Hindlimb muscle (tissue), 1 donor: ENCODE data around the gene PIBF1. TPM values are rescaled to one million over a fixed set of nuclear protein-coding genes. Genes with fewer than 3 reads are reported as not detected.
A peak's percentile ranks its signal among the peaks of the same experiment; 100 is the strongest.
"Not testable (repeated sequence)": the region's sequence is repeated elsewhere in the genome, so short reads cannot be mapped to it uniquely, and the experiment has no call there.

Experiments used
- DNase-seq: peaks from one replicate; pipeline ENCODE4 v3.0.0-alpha.2; 2013
- polyA plus RNA-seq: library from polyadenylated mRNA; unstranded; fragments of 120-200 nt; gene quantifications from one replicate; pipeline ENCODE4 v1.2.1, GENCODE V29; 2013; ENCODE audit not compliant: insufficient read length

The PIBF1 gene, protein sequence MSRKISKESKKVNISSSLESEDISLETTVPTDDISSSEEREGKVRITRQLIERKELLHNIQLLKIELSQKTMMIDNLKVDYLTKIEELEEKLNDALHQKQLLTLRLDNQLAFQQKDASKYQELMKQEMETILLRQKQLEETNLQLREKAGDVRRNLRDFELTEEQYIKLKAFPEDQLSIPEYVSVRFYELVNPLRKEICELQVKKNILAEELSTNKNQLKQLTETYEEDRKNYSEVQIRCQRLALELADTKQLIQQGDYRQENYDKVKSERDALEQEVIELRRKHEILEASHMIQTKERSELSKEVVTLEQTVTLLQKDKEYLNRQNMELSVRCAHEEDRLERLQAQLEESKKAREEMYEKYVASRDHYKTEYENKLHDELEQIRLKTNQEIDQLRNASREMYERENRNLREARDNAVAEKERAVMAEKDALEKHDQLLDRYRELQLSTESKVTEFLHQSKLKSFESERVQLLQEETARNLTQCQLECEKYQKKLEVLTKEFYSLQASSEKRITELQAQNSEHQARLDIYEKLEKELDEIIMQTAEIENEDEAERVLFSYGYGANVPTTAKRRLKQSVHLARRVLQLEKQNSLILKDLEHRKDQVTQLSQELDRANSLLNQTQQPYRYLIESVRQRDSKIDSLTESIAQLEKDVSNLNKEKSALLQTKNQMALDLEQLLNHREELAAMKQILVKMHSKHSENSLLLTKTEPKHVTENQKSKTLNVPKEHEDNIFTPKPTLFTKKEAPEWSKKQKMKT
- 19.1 TPM for polyA plus RNA-seq

DNA sequence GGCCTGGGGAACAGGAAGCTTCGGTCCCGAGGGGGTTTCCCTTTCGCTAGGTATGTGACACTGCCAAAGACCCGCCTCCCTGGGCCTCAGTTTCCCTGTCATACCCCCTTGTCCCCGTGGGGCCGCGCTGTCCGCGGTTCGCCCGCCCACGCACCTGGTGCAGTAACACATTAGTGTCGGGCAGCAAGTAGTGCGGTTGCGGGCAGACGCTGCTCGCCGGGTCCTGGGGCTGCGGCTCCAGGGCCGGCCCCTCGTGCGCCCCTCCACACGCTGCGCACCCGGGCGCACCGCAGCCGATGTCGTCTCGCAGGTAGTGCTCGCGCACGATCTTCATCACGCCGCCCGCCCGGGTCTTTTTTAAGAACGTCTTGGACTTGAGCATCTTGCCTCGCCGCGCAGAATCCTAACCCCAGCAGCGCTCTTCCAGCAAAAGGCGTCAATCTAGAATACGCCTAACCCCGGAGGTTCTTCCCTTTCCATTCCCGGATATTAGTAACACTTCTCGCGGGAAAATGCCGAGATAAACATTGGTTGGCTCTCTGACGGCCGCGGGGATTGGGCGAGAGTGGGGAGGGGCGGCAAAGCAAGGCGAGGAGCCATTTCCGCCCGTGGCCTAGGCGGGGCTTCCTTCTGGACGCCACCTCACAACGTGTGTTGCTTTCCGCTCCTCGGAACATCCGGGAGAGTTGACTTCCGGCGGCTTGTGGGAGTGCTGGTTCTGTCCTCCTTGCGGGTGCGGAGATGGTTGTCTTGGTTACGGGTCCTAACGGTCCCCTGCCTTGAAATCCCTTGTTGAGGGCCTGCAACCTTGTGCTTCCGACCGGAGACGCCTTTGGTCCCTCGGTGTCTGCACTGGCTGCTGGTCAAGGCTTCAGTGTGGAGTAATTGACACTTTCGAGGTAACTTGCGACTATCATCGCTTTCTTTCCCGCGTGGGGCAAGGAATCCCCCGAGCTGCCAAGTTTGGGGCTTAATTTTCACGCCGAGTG, at the start of gene PIBF1, which contains the start of gene DIS3:
PIBF1 (plus strand) TSS at position 683 of the 989 bp plus-strand sequence. CDS start 1,337 bp downstream, outside the sequence.
DIS3 (minus strand) TSS at position 450 of the 989 bp plus-strand sequence; CDS start at position 382, 68 bp downstream.
- peak; percentile 98 for DNase-seq

DNA sequence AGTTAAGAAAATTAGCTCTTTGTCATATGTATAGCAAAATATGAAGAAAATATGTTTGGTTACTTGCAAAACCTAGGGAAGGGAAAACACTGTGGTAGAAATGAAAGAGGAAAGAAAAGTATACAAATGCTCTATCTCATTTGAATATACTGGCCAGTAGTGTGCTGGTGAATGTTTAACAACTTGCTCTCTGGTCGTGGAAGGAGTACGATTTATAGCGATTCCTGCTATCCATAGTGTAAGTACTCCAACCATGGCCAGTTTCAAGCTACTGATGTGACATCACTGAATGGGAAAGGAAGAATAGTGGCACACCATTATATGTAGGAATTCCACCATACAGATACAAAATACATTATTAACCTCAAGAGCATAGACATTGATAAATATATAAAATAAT, 44.9 kb upstream of the PIBF1 start:
- DNase-seq: no peak

- no peak for DNase-seq
These were observed 41.9 kb upstream of the PIBF1 start for GRCh38 chr13:72740015-72740414.

DNA sequence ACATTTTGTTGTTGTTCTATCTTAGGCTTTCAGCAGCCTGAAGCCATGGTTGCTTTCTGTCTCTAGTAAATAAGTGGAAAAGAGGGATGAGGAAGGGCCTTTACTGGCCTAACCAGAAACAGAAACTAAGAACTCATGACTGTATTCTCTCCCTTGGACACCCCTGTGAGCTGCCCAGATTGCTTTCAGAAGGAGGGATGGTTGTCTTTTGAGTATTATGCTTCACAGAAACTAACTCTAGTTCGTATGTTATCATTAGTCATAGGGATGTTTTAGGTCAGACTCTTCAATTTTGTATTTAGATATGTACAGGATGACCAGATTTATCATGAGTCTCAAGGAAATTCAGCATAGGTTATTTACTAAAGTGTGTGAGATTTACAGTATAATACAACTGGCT, 36.7 kb upstream of the PIBF1 start:
- no peak for DNase-seq

DNA sequence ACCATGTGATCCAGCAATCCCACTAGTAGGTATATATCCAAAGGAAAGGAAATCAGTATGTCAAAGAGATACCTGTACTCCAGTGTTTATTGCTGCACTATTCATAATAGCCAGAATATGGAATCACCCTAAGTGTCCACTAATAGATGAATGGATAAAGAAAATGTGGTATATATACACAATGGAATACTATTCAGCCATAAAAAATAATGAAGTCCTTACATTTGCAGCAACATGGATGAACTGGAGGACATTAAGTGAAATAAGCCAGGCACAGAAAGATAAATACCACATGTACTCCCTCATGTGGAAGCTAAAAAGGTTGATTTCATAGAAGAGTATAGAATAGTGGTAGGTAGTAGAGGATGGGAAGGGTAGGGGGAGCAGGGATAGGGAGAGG, 30.7 kb upstream of the PIBF1 start:
- no peak for DNase-seq

DNA sequence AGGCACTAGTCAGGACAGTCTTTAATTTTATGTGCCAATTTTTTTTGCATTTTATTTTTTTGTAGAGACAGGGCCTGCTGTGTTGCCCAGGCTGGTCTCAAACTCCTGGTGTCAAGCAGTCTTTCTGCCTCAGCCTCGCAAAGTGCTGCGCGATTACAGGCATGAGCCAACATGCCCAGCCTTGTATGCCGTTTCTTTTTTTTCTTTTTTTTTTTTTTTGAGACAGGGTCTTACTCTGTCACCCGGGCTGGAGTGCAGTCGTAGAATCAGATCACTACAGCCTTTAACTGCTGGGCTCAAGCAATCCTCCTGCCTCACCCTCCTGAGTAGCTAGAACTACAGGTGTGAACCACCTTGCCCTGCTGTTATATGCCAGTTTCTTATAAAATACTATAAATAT, 27.8 kb upstream of the PIBF1 start:
- no peak for DNase-seq

DNA sequence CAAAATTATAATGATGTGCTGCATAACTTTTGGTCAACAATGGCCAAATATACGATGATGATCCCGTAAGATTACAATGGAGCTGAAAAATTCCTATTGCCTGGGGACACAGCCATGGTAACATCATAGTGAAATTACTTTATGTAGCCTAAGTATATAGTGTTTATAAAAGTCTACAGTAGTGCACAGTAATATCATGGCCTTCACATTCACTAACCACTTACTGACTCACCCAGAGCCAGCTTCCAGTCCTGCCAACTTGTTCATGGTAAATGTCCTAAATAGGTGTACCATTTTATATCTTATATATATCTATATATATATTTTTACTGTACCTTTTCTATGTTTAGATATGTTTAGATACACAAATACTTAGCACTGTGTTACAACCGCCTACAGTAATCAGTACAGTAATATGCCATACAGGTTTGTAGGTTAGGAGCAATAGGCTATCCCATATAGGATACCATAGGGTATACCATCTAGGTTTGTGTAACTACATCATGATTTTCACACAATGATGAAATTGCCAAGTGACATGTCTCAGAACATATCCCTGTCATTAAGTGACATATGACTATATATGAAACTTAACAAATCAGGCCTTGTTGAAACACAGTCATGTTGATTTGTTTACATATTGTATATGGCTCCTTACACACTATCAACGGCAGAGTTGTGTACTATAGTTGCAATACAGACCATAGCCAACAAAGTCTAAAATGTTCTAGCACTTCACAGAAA, 24.0 kb upstream of the PIBF1 start:
- no peak for DNase-seq

GRCh38 chr13:72760189-72760588, 21.7 kb upstream of the PIBF1 start:
- no peak for DNase-seq

- DNase-seq: peak; percentile 14
These were observed 18.5 kb upstream of the PIBF1 start for GRCh38 chr13:72763411-72763810.

DNA sequence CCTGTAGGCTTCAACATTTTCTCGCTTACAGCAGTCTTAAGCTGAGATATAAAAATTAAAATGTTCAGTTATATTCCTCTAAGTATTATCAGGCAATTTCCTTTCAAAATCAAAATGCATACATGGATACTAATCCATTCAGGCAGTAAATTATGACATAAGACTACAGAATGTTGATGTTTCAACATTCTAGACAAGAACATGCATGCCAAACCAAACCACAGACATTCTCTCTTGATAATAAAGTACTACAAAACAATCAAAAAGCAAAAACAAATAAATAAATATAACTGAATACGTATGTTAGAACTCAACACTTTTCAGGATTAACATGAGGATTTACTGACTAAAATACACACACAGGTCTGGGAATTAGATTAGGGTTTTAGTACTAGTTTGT, 7.9 kb upstream of the PIBF1 start:
- DNase-seq: no peak

DNA sequence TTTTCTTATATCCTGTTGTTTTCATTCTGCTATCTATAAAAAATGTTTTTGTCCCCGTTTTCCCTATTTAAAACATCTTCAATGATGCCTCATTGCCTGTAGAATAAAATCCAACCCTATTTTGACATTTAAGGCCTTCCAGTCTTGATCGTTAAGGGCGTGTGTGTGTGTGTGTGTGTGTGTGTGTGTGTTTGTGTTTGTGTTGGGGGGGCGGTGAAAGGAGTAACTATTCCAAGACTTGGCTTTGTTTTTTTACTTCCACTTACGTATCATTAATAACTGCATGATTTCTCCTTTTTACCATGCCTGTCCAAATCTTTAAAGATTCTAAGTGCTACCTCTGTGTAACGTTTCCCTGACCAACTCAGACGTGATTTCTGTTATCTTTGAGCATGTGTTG, 784 bp downstream of the PIBF1 start:
- DNase-seq: peak; percentile 12

DNA sequence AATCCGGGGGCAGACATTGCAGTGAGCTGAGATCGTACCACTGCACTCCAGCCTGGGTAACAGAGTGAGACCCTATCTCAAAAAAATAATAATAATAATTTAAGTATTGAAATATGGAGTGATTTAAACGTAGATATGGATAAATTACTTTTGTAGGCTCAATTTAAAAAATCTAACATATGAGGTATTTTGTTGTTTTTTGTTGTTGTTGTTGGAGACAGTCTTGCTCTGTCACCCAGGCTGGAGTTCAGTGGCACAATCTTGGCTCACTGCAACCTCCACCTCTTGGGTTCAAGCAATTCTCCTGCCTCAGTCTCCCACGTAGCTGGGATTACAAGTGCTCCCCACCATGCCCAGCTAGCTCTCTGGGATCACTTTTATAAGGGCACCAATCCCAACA, 2.7 kb downstream of the PIBF1 start:
- not testable (repeated sequence) for DNase-seq

- DNase-seq: no peak
These were observed 6.9 kb downstream of the PIBF1 start for GRCh38 chr13:72788831-72789230.

DNA sequence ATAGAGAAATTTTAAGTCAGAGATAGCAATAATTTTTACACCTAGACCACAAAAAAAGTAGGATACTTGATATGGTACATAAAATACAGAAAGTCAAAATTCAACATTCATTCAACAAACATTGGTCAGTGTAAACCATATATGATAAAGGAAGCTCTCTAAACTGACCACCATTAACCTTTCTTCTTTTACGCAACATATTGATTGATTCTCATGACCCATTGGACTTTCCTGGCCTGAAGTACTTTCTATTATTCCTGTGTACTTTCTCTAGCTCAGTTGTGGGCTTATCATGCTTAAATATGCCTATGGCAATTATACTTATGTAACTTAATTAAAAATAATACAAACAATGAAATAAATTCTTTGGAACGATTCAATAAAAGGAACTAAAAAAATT, 10.7 kb downstream of the PIBF1 start:
- DNase-seq: no peak

DNA sequence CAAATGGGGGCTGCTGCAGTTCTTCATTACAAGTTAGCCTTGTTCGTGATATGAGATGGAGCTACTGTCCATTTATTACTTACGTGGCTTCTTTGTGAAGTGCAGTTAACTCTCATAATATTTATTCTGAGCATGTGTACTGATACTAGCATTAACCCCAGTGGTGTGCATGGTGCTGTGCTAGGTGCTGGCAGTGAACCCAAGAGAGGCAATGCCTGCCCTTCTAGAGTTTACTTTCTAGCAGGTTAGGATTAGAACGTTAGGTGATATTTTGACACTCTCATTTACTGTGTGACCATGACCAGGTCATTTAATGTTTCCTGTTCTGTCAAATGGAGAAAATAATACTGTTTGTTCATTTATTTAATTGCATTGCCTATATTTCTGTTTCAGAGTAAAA, 16.9 kb downstream of the PIBF1 start:
- DNase-seq: no peak

DNA sequence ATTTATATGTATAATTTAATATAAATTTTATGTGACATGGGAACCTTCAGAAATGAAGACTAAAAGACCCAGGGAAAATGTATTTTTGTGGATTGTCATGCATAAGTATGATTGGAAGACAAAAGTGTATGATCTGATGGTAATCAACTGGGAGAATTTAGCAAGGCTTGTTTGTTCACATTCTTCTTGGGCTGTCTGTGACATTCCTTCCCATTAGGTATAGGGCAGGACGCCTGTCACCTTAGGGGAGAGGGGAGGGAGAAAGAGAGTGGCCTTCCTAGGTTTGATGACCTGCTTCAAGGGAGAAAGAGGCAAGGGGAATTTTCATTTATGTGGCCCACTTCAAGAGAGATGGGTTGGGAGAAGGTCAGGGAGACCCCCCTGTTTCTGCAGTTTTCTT, 22.4 kb downstream of the PIBF1 start:
- DNase-seq: no peak

DNA sequence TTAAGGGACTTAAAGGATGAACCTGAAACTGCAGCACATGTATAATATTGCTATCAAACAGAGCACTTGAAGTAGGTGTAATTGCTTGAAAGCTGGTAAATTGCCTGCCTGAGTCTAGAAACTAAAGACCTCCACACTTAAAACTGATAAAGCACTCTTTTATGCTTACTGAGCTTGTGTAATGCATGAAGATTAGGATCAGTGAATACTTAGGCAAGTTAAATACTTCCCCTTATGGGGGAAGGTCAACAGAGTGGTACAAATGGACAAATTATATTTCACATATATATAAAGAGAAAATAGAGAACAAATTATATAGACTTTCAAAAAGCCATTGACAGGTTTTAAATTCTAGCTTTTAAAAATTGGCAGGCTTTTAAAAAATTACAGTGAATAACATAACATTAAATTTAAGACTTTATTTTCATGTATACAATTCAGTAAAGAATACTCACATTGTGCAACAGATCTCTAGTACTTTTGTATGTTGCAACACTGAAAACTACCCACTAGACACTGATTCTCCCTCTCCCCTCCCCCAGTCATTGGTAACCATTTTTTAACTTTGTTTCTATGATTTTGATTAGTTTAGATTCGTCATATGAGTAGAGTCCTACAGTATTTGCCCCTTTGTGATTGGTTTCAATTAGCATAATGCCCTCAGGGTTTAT, 23.9 kb downstream of the PIBF1 start:
- DNase-seq: no peak

DNA sequence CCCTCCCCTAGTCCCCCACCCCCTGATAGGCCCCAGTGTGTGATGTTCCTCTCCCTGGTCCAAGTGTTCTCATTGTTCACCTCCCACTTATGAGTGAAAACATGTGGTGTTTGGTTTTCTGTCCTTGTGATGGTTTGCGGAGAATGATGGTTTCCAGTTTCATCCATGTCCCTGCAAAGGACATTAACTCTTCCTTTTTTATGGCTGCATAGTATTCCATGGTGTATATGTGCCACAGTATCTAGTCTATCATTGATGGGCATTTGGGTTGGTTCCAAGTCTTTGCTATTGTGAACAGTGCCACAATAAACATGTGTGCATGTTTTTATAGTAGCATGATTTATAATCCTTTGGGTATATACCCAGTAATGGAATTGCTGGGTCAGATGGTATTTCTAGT, 24.6 kb downstream of the PIBF1 start:
- DNase-seq: not testable (repeated sequence)

GRCh38 chr13:72808917-72809500, 27.1 kb downstream of the PIBF1 start:
- peak; percentile 4 for DNase-seq

DNA sequence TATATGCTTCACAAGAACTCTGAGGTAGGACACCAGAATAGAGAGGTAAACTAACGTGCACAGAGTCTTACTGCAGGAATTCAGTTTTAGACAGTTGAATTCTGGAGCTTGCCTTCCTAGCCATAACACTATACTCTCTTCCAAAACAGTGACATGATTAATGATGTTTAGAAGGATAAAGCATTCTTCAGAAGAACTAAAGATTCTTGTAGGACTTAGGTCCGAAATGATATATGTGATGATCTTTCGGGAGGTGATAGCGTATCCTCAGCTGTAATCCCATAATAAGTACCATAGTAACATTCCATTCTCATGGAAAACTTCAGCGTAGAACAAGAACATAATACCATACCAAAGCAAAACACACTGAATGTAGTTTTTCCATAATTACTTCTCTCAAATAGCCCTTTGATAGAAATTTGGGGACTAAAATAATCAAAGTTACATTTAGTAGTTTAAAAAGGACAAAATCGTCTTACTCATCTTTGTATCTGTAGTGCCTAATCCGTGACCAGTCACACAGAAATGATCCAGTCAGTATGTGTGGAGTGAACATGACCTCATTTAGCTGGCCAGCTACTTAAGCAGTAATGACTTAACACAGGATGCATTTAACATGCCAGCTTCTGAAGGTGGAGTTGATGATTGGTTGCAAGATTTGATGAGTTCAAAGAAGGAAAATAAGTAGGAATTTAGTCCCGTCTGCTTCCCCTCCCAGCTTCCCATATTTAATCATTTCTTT, 38.4 kb downstream of the PIBF1 start:
- no peak for DNase-seq
